GM12878 (cell line): ENCODE data around the gene GGT6. TPM values are rescaled to one million over a fixed set of nuclear protein-coding genes. Genes with fewer than 3 reads are reported as not detected.

Experiments
- ATAC-seq: fragments of 200-7000 bp; cut with Tn5 transposase; 3 replicates; pipeline ENCODE4 v1.9.1; 2020; ENCODE audit warnings: mild to moderate bottlenecking, moderate library complexity
- BruUV-seq: library from RNA; stranded (reverse); fragments of 400-500 nt; replicated peaks from 2 replicates; lab custom pipeline; 2021; lab: Mats Ljungman, UMichigan
- CTCF ChIA-PET: fragments of 300-600 bp; sonication (Branson Sonifier 250); formaldehyde crosslinking; extraction: SDS; loops from one replicate; lab custom pipeline; 2021; ENCODE audit warnings: inconsistent platforms; lab: Yijun Ruan, JAX
- POLR2A ChIA-PET: fragments of 350-600 bp; formaldehyde crosslinking; extraction: SDS; loops from one replicate; lab custom pipeline; 2021; ENCODE audit warnings: inconsistent platforms; lab: Charles Lee
- RAD21 ChIA-PET: fragments of 300-600 bp; sonication (Branson Sonifier 250); formaldehyde crosslinking; loops from one replicate; lab custom pipeline; 2023; ENCODE audit warnings: antibody characterized with exemption; ENCODE audit not compliant: unreplicated experiment; lab: Charles Lee
- SMC1A ChIA-PET: fragments of 300-600 bp; sonication (Branson Sonifier 250); formaldehyde crosslinking; loops from one replicate; lab custom pipeline; 2023; ENCODE audit not compliant: unreplicated experiment, uncharacterized antibody; lab: Charles Lee
- DNase-seq: peaks from one replicate; pipeline ENCODE4 v3.0.0-alpha.2; 2011; ENCODE audit warnings: low read depth, low spot score
- FAIRE-seq: peaks from 3 replicates; lab custom pipeline; 2011; peaks lifted over from hg19 to GRCh38; lab: Jason Lieb, UNC
- H2AFZ ChIP-seq: 2 replicates; pipeline ENCODE4 v1.6.0; 2011; ENCODE audit warnings: low read depth, low read length, control low read depth; ENCODE audit not compliant: control insufficient read depth
- H3K27ac ChIP-seq: 2 replicates; pipeline ENCODE4 v1.5.1; 2011; ENCODE audit warnings: control low read depth; ENCODE audit not compliant: control insufficient read depth, insufficient read depth
- H3K27me3 ChIP-seq, 2 experiments: replicated peaks in 1 of 2; 2 replicates each; pipeline versions ENCODE4 v1.6.0 to v1.6.1; 2011; ENCODE audit warnings: low read length in 1 of 2; ENCODE audit not compliant: control insufficient read depth in 2 of 2, insufficient read depth in 2 of 2
- H3K36me3 ChIP-seq, 2 experiments: 2 replicates each; pipeline ENCODE4 v1.5.1; 2011; ENCODE audit warnings: low read length in 1 of 2; ENCODE audit not compliant: control insufficient read depth in 2 of 2, insufficient read depth in 2 of 2
- H3K4me1 ChIP-seq: 2 replicates; pipeline ENCODE4 v1.6.1; 2011; ENCODE audit warnings: mild to moderate bottlenecking, low read length, moderate library complexity, mixed read lengths; ENCODE audit not compliant: control insufficient read depth, insufficient read depth
- H3K4me2 ChIP-seq: 2 replicates; pipeline ENCODE4 v1.6.0; 2011; ENCODE audit warnings: control low read depth; ENCODE audit not compliant: control insufficient read depth, insufficient read depth
- H3K4me3 ChIP-seq: fragments of 200-600 bp; sonication (generic); 2 replicates; pipeline ENCODE4 v1.5.1; 2016
- H3K79me2 ChIP-seq: 2 replicates; pipeline ENCODE4 v1.6.0; 2011; ENCODE audit warnings: low read length; ENCODE audit not compliant: control insufficient read depth, insufficient read depth
- H3K9ac ChIP-seq: 2 replicates; pipeline ENCODE4 v1.8.0; 2011; ENCODE audit warnings: low read length, control low read depth, mixed read lengths; ENCODE audit not compliant: control insufficient read depth, insufficient read depth
- H3K9me3 ChIP-seq: replicated peaks from 3 replicates; pipeline ENCODE4 v1.5.1; 2011; ENCODE audit warnings: mild to moderate bottlenecking, low read length; ENCODE audit not compliant: control insufficient read depth, insufficient read depth
- H4K20me1 ChIP-seq: 2 replicates; pipeline ENCODE4 v1.6.0; 2011; ENCODE audit not compliant: control insufficient read depth, insufficient read depth
- CEBPB ChIP-seq, 2 experiments: fragments of 150-350 bp in 1 of 2; IDR thresholded peaks; 2 replicates each; pipeline ENCODE4 v1.6.1; 2012 to 2014; ENCODE audit warnings: low read depth in 2 of 2, low read length in 2 of 2, borderline replicate concordance in 1 of 2, inconsistent platforms in 1 of 2
- CHD4 ChIP-seq: fragments of 200-600 bp; sonication (generic); IDR thresholded peaks from 2 replicates; pipeline ENCODE4 v1.6.1; 2016; ENCODE audit warnings: mild to moderate bottlenecking
- CREM ChIP-seq: IDR thresholded peaks from 2 replicates; pipeline ENCODE4 v1.6.1; 2014; ENCODE audit warnings: antibody characterized with exemption, low read depth
- HDAC6 ChIP-seq: fragments of 200-600 bp; sonication (generic); IDR thresholded peaks from one replicate; pipeline ENCODE4 v1.8.0; 2017; ENCODE audit warnings: antibody characterized with exemption; ENCODE audit not compliant: unreplicated experiment
- KDM1A ChIP-seq: fragments of 200-600 bp; sonication (generic); IDR thresholded peaks from 2 replicates; pipeline ENCODE4 v1.6.1; 2016; ENCODE audit warnings: borderline replicate concordance
- NR2C1 ChIP-seq: fragments of 450-650 bp; IDR thresholded peaks from 2 replicates; pipeline ENCODE4 v1.6.1; 2017; ENCODE audit warnings: antibody characterized with exemption, mild to moderate bottlenecking, moderate library complexity
- POLR2A ChIP-seq: IDR thresholded peaks from 2 replicates; pipeline ENCODE4 v1.6.1; 2011; ENCODE audit warnings: low read depth, mild to moderate bottlenecking, low read length
- RAD21 ChIP-seq: IDR thresholded peaks from 2 replicates; pipeline ENCODE4 v1.6.1; 2011; ENCODE audit warnings: mild to moderate bottlenecking, low read depth, low read length, moderate library complexity; ENCODE audit not compliant: insufficient read depth
- SPI1 ChIP-seq: IDR thresholded peaks from 2 replicates; pipeline ENCODE4 v1.6.1; 2011; ENCODE audit warnings: low read depth, mild to moderate bottlenecking, low read length, moderate library complexity, borderline replicate concordance; ENCODE audit not compliant: insufficient read depth
- SUZ12 ChIP-seq: fragments of 200-600 bp; sonication (generic); IDR thresholded peaks from one replicate; pipeline ENCODE4 v1.6.1; 2018; ENCODE audit warnings: antibody characterized with exemption, mild to moderate bottlenecking; ENCODE audit not compliant: unreplicated experiment
- WGBS: methylation state at CpG from one replicate; pipeline ENCODE4 v1.1.6; 2016; ENCODE audit warnings: low lambda C conversion rate; ENCODE audit not compliant: insufficient replicate concordance, insufficient coverage; ENCODE audit errors: missing lambda C conversion rate; 5-methylcytosine and 5-hydroxymethylcytosine counted together
- in situ Hi-C: fragments of 300-500 bp; cut with MboI; formaldehyde crosslinking; loops from 9 replicates; pipeline ENCODE4 v1.14.3; 2018; ENCODE audit warnings: mixed read lengths
- intact Hi-C: fragments of 100-400 bp; cut with micrococcal nuclease; formaldehyde crosslinking; loops from one replicate; pipeline ENCODE4 v1.14.2; 2022; ENCODE audit not compliant: unreplicated experiment
- polyA plus RNA-seq, 11 experiments: library from polyadenylated mRNA; depleted of rRNA in 4 of 11; unstranded in 6 of 11; stranded (reverse) in 5 of 11; fragments of >200 nt; fragmentation: Nextera tagmentation in 4 of 11; fragmentation: Illumina TruSeq in 1 of 11; extraction: Ambion mirVana in 4 of 11; extraction: Trizol in 1 of 11; gene quantifications; 1 replicate in 1 of 11; 2 replicates in 10 of 11; pipeline versions ENCODE4 v1.2.1 to v1.2.3, GENCODE V29; 2011 to 2016; ENCODE audit warnings: inconsistent platforms in 2 of 11, missing spikeins in 2 of 11, low read depth in 1 of 11
- total RNA-seq, 4 experiments: library from RNA; depleted of rRNA in 3 of 4; stranded (reverse); fragments of >200 nt in 3 of 4; fragmentation: Illumina TruSeq in 1 of 4; extraction: Trizol in 1 of 4; gene quantifications; 2 replicates each; pipeline versions ENCODE4 v1.2.1 to v1.2.3, GENCODE V29; 2013 to 2021

Gene GGT6
- total and polyA plus RNA-seq, 10 of the 15 experiments (the other 5 are each of a cell fraction or from before 2014, with no cell fraction given) = 0.01 to 0.26 (median 0.13) TPM; not detected in 5

DNA sequence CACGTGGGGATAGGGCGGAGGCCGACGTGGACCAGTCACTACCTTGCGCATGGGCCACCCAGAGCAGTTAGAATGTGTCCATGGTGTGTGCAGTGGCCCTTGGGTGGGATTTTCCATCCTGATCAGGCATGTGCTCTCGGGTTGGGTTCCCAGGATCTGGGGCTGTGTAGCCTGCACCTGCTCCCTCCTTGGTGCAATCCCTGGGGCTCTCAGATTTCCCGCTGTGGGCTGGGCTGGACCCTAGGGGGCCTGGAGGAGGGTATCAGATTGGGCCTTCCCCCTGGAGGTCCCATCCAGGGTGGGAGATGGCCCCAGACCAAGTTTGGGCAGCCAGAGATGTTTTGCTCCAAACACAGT lies 25.2 kb upstream of the GGT6 start:
- H2AFZ ChIP-seq = no peak overlapping the region
- TF ChIP-seq POLR2A = no peak
- TF ChIP-seq CREM = no peak
- no peak for TF ChIP-seq NR2C1
- no peak for TF ChIP-seq SPI1
- no peak for TF ChIP-seq KDM1A
- TF ChIP-seq CHD4 = no peak
- TF ChIP-seq CEBPB (IDR thresholded peaks at IDR 0.05; ENCODE audit: borderline replicate concordance in 1 of 2, low read depth in 2 of 2, low read length in 2 of 2) = no peak
- no peaks in the 10 kb centered on the region; the same call in 2 of the 3 replicates for H3K9me3 ChIP-seq
- H3K36me3 ChIP-seq = no peaks in the 10 kb centered on the region
- no peak overlapping the region for H3K4me3 ChIP-seq
- no peak overlapping the region for H3K9ac ChIP-seq
- no peak for DNase-seq
- ChIA-PET POLR2A (no interaction called here), SMC1A (no interaction called here), CTCF (no interaction called here), RAD21 (no interaction called here)
- no peaks in the 10 kb centered on the region; the same call in none of the 2 replicates for H4K20me1 ChIP-seq
- H3K27ac ChIP-seq = no peak overlapping the region
- ATAC-seq = no peak
- in situ Hi-C loops (no loop called here), intact Hi-C loops (no loop called here)
- FAIRE-seq = no peak
- no peak overlapping the region for H3K4me2 ChIP-seq
- BruUV-seq = no TSS peak
- H3K4me1 ChIP-seq = no peaks in the 10 kb centered on the region
- H3K27me3 ChIP-seq = peaks cover 8 to 12% of the 10 kb centered on the region in 2 experiments
- WGBS = 53% methylated on average over 7 of the region's 7 CpGs
- no peaks in the 10 kb centered on the region for H3K79me2 ChIP-seq

DNA sequence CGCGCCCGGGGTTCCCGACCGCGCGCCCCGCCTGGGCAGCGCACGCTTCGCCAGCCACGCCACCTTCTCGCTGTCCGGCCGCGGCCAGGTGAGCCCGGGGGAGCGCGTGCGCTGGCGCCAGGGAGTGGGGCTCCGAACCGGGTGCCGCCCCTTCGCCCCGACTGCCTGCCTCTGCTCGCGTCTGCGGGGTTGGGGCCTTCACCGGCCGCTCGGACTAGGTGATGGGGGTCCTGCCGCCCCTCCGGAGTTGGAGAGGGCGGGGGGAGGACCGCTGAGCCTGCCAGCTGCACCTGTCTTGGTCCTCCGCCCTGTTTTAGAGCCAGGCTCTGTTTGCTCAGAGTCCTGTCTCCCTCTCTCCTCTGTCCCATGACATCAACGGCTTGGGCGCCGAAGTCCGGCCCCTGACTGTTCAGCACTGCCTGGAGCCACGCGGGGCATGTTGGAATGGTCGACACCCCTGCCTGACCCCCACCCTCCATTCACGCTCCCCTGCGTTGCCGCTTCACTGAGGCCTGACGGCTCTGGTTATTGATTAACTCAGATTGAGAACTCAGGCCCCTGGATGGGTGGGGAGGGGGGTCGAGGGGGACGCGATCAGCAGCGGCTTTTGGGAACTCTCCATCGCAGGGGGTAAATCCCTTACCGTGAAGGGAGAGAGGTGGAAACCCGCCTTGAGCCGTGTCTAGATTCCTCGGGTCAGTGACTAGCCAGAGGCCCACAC lies 24.7 kb upstream of the GGT6 start:
- TF ChIP-seq RAD21 = no peak
- peak; percentile 13 for TF ChIP-seq SUZ12
- peak; percentile 28 for TF ChIP-seq HDAC6
- H3K36me3 ChIP-seq = no peaks in the 10 kb centered on the region
- no TSS peak for BruUV-seq
- DNase-seq = no peak
- SMC1A ChIA-PET = no interaction called here
- no peak overlapping the region for H3K27ac ChIP-seq
- no peak overlapping the region for H3K4me2 ChIP-seq
- H3K4me1 ChIP-seq = no peaks in the 10 kb centered on the region
- peaks cover 8% of the 10 kb centered on the region in 2 experiments for H3K27me3 ChIP-seq
- CTCF ChIA-PET = no interaction called here
- H3K9ac ChIP-seq = no peak overlapping the region
- intact Hi-C loops (no loop called here), in situ Hi-C loops (no loop called here)
- POLR2A ChIA-PET = no interaction called here
- H3K4me3 ChIP-seq = no peak overlapping the region
- RAD21 ChIA-PET = no interaction called here
- H3K9me3 ChIP-seq = no peaks in the 10 kb centered on the region; the same call in 2 of the 3 replicates
- ATAC-seq = no peak
- H4K20me1 ChIP-seq = no peaks in the 10 kb centered on the region; the same call in none of the 2 replicates
- H3K79me2 ChIP-seq = no peaks in the 10 kb centered on the region
- WGBS = 44% methylated on average over 40 of the region's 57 CpGs
- FAIRE-seq = no peak
- no peak overlapping the region for H2AFZ ChIP-seq
